ENCODE data around the gene KMT2B.

GRCh38 chr19:35777086-35777841 lies 59.5 kb downstream of the KMT2B start:
- TF ChIP-seq POLR2A (IDR thresholded peaks at IDR 0.05) = no peak
- no peak for TF ChIP-seq CTCF (IDR thresholded peaks at IDR 0.05)

Measured in uterus (tissue), 2 donors.